Stomach (tissue), 9 donors: ENCODE measurements around the gene USP32. TPM values are rescaled to one million over a fixed set of nuclear protein-coding genes. Genes with fewer than 3 reads are reported as not detected.

Source experiments
- DNase-seq, 2 donors: peaks; one replicate each; pipeline versions ENCODE4 v3.0.0 to v3.0.0-alpha.2; 2013 to 2019
- H3K27ac ChIP-seq, 5 donors: fragments of 200-600 bp in 4 of 5; sonication (generic) in 4 of 5; one replicate each; pipeline ENCODE4 v1.5.1; 2013 to 2019; ENCODE audit warnings: mild to moderate bottlenecking in 1 of 5, moderate library complexity in 1 of 5
- H3K27me3 ChIP-seq, 3 donors: fragments of 200-600 bp; sonication (generic); one replicate each; pipeline ENCODE4 v1.5.1; 2017 to 2019; ENCODE audit warnings: mixed run types in 1 of 3
- H3K36me3 ChIP-seq, 4 donors: fragments of 200-600 bp; sonication (generic); 1 replicate in 3 of 4; 2 replicates in 1 of 4; pipeline ENCODE4 v1.5.1; 2016 to 2019
- H3K4me1 ChIP-seq, 4 donors: fragments of 200-600 bp; sonication (generic); one replicate each; pipeline ENCODE4 v1.5.1; 2016 to 2019
- H3K4me3 ChIP-seq, 4 donors: fragments of 200-600 bp; sonication (generic) in 3 of 4; one replicate each; pipeline ENCODE4 v1.5.1; 2016 to 2019; ENCODE audit warnings: mild to moderate bottlenecking in 1 of 4
- H3K9me3 ChIP-seq, 4 donors: fragments of 200-600 bp; sonication (generic); one replicate each; pipeline ENCODE4 v1.5.1; 2016 to 2019
- CTCF ChIP-seq, 7 experiments: fragments of 450-650 bp in 4 of 7; fragments of 200-600 bp in 3 of 7; sonication (generic) in 3 of 7; IDR thresholded peaks; one replicate each; pipeline ENCODE4 v1.5.1; 2016 to 2019; ENCODE audit warnings: antibody characterized with exemption in 7 of 7, control low read depth in 2 of 7, mild to moderate bottlenecking in 1 of 7
- EP300 ChIP-seq: sonication (generic); formaldehyde crosslinking; IDR thresholded peaks from one replicate; pipeline ENCODE4 v1.6.1; 2017; ENCODE audit warnings: antibody characterized with exemption
- POLR2A ChIP-seq, 4 donors: fragments of 450-650 bp; IDR thresholded peaks; one replicate each; pipeline ENCODE4 v1.6.1; 2016; ENCODE audit warnings: antibody characterized with exemption in 4 of 4, control low read depth in 2 of 4, mild to moderate bottlenecking in 1 of 4, moderate library complexity in 1 of 4
- POLR2AphosphoS5 ChIP-seq, 3 donors: sonication (generic); formaldehyde crosslinking; IDR thresholded peaks; one replicate each; pipeline ENCODE4 v1.6.1; 2016; ENCODE audit warnings: antibody characterized with exemption in 3 of 3
- WGBS, 5 donors: extraction: QIAGEN DNeasy Blood & Tissue Kit in 3 of 5; methylation state at CpG; one replicate each; pipeline versions ENCODE4 v1.1.5 to v1.1.7; 2013 to 2018; 5-methylcytosine and 5-hydroxymethylcytosine counted together
- intact Hi-C: fragments of 100-400 bp; cut with DNase I; formaldehyde crosslinking; loops from one replicate; pipeline ENCODE4 v1.15.1; 2023; ENCODE audit warnings: low total_unique reads
- polyA plus RNA-seq, 3 donors: library from polyadenylated mRNA; stranded (reverse); fragments of 200-250 nt; gene quantifications; one replicate each; pipeline ENCODE4 v1.2.3, GENCODE V29; 2013
- total RNA-seq, 5 donors: library from RNA; depleted of rRNA; stranded (reverse); fragments of >200 nt; gene quantifications; one replicate each; pipeline versions ENCODE4 v1.1.0 to v1.2.3, GENCODE V29; 2014 to 2016
- donor health status: healthy with polysubstance abuse.
- donor health status: Bipolar disorder and iron deficiency.
- donor health status: healthy.

Gene USP32
- total and polyA plus RNA-seq, 8 donors: 7.5 to 70.9 (median 16.0) TPM

DNA sequence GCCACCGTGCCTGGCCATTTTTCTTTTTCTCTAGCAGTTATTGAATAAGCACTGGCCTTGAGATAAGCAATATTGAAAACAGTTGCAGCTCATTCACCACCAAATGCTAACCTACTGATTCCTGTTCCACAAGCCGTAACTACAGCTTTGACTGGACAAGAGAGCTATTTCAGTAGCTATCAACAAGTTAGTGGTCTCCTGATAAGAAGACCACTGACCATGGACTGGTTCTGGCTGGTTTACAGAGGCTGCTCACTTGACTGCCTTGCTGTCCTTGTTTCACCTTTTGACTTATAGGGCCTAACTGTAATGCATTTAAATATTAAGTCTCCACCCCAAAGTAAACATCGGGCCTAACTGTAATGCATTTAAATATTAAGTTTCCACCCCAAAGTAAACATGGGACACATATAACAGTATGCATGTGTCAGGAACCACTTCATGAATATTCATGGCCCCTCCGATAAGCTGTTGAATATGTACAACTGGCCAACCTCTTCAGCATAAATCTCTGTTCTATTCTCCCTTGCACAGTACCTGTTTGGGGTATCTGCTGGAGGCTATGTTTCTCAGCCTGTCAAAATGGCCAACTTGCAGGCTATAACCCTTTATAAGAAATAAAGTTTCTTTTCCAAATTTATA lies 94.1 kb downstream of the USP32 start:
- Histone ChIP-seq H3K27ac (no peak overlapping the region), H3K36me3 (peaks cover 0 to 7% (median 3%) of the 10 kb centered on the region in 4 donors), H3K4me3 (no peak overlapping the region), H3K4me1 (peaks cover 0 to 31% (median 17%) of the 10 kb centered on the region in 4 donors), H3K27me3 (no peaks in the 10 kb centered on the region), H3K9me3 (no peaks in the 10 kb centered on the region)
- TF ChIP-seq CTCF (IDR thresholded peaks at IDR 0.05) (no peak), POLR2A (IDR thresholded peaks at IDR 0.05) (no peak), POLR2AphosphoS5 (IDR thresholded peaks at IDR 0.05) (no peak), EP300 (no peak)
- no peak for DNase-seq
- 73 to 85% (median 78%) methylated on average over 4 of the region's 4 CpGs for WGBS, 5 donors
- intact Hi-C loops: no loop called here

DNA sequence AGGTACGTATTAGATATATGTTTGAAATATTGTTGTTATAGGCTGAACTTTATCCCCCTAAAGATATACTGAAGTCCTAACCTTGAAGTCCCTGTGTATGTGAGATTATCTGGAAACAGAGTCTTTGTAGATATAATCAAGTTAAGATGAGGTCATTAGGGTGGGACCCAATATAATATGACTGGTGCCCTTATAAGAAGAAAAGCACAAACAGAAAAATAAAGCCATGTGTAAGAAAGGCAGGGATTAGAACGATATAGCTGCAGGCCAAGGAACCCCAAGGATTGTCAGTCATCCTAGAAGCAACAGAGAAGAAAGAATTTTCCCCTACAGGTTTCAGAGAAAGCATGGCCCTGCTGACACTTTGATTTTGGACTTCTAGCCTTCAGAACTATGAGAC lies 95.8 kb downstream of the USP32 start:
- Histone ChIP-seq H3K4me3 (no peak overlapping the region), H3K9me3 (no peaks in the 10 kb centered on the region), H3K27me3 (no peaks in the 10 kb centered on the region), H3K4me1 (peaks cover 0 to 16% (median 5%) of the 10 kb centered on the region in 4 donors), H3K27ac (no peak overlapping the region), H3K36me3 (peaks cover 0 to 6% (median 3%) of the 10 kb centered on the region in 4 donors)
- TF ChIP-seq CTCF (IDR thresholded peaks at IDR 0.05) (no peak), POLR2AphosphoS5 (IDR thresholded peaks at IDR 0.05) (no peak), EP300 (no peak), POLR2A (IDR thresholded peaks at IDR 0.05) (no peak)
- WGBS, 5 donors: 61 to 79% (median 72%) methylated on average over 2 of the region's 2 CpGs
- intact Hi-C loops: no loop called here
- DNase-seq: no peak

- intact Hi-C loops: no loop called here
- H3K4me3 ChIP-seq: no peak overlapping the region
- DNase-seq: no peak
- H3K9me3 ChIP-seq: no peaks in the 10 kb centered on the region
- TF ChIP-seq POLR2A (IDR thresholded peaks at IDR 0.05) (no peak), EP300 (no peak), POLR2AphosphoS5 (IDR thresholded peaks at IDR 0.05) (no peak), CTCF (IDR thresholded peaks at IDR 0.05) (no peak)
- peaks cover 0 to 8% (median 7%) of the 10 kb centered on the region in 4 donors for H3K36me3 ChIP-seq
- H3K27me3 ChIP-seq: no peaks in the 10 kb centered on the region
- H3K4me1 ChIP-seq: peaks cover 0 to 10% (median 0%) of the 10 kb centered on the region in 4 donors
- 94 to 99% (median 98%) methylated on average over 3 of the region's 3 CpGs for WGBS, 5 donors
- H3K27ac ChIP-seq: no peak overlapping the region
Measured at GRCh38 chr17:60293580-60294335, 98.2 kb downstream of the USP32 start.

DNA sequence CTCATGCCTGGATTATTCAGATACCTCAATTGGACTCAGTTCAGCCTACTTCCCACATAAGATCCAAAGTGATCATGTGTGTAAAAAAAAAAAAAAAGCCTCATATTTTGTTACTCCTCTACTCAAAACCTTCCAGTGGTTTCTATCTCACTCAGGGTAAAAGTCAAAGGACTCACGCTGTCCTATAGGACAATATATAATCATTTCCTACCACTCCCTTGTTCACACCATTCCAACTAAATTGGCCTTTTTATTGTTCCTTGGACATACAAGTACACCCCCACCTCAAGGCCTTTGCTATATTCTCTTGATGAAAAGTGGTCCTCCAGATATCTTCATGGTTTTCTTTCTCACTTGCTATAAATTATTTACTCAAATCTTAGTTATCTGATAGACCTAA lies 99.2 kb downstream of the USP32 start:
- TF ChIP-seq CTCF (IDR thresholded peaks at IDR 0.05) (no peak), POLR2A (IDR thresholded peaks at IDR 0.05) (no peak), POLR2AphosphoS5 (IDR thresholded peaks at IDR 0.05) (no peak), EP300 (no peak)
- Histone ChIP-seq H3K27me3 (no peaks in the 10 kb centered on the region), H3K36me3 (peaks cover 0 to 17% (median 16%) of the 10 kb centered on the region in 4 donors), H3K9me3 (no peaks in the 10 kb centered on the region), H3K4me1 (peaks cover 0 to 4% (median 0%) of the 10 kb centered on the region in 4 donors), H3K27ac (no peak overlapping the region), H3K4me3 (no peak overlapping the region)
- intact Hi-C loops: no loop called here
- no peak for DNase-seq
- 92 to 100% (median 96%) methylated on average over 1 of the region's 1 CpG for WGBS, 5 donors
